Fibroblast of lung (primary cell): Measurements from ENCODE around the gene SH3TC2. TPM values are rescaled to one million over a fixed set of nuclear protein-coding genes. Genes with fewer than 3 reads are reported as not detected.

Experiments used
- DNase-seq, 2 donors: peaks; one replicate each; pipeline versions ENCODE4 v3.0.0 to v3.0.0-alpha.2; 2010; ENCODE audit warnings: low read depth in 2 of 2
- H2AFZ ChIP-seq: 2 replicates; pipeline ENCODE4 v1.5.1; 2012; ENCODE audit warnings: low read length, control low read depth, inconsistent platforms
- H3K27ac ChIP-seq: 2 replicates; pipeline ENCODE4 v1.5.1; 2011; ENCODE audit warnings: low read length, control low read depth; ENCODE audit not compliant: insufficient read depth
- H3K27me3 ChIP-seq: 2 replicates; pipeline ENCODE4 v1.5.1; 2011; ENCODE audit warnings: mild to moderate bottlenecking, low read length; ENCODE audit not compliant: control insufficient read depth, insufficient read depth
- H3K36me3 ChIP-seq: 2 replicates; pipeline ENCODE4 v1.5.1; 2011; ENCODE audit warnings: low read length; ENCODE audit not compliant: control insufficient read depth, insufficient read depth
- H3K4me1 ChIP-seq: 2 replicates; pipeline ENCODE4 v1.5.1; 2011; ENCODE audit warnings: low read length; ENCODE audit not compliant: control insufficient read depth, insufficient read depth; ENCODE audit errors: extremely low read depth
- H3K4me2 ChIP-seq: 2 replicates; pipeline ENCODE4 v1.5.1; 2011; ENCODE audit warnings: low read length, control low read depth; ENCODE audit not compliant: insufficient read depth; ENCODE audit errors: extremely low read depth
- H3K4me3 ChIP-seq, 4 experiments: fragments of 200-600 bp in 1 of 4; sonication (generic) in 1 of 4; replicated peaks in 1 of 4; 2 replicates each; pipeline ENCODE4 v1.5.1; 2011 to 2016; ENCODE audit warnings: low read length in 4 of 4, low read depth in 3 of 4, mild to moderate bottlenecking in 3 of 4, control low read depth in 2 of 4, inconsistent platforms in 1 of 4, mixed read lengths in 1 of 4; ENCODE audit not compliant: insufficient read depth in 1 of 4; ENCODE audit errors: control extremely low read depth in 1 of 4
- H3K79me2 ChIP-seq: 2 replicates; pipeline ENCODE4 v1.5.1; 2012; ENCODE audit warnings: mild to moderate bottlenecking, low read length, inconsistent platforms; ENCODE audit not compliant: control insufficient read depth, insufficient read depth
- H3K9ac ChIP-seq: 2 replicates; pipeline ENCODE4 v1.5.1; 2011; ENCODE audit warnings: mild to moderate bottlenecking, low read length, control low read depth; ENCODE audit not compliant: insufficient read depth
- H3K9me3 ChIP-seq: 2 replicates; pipeline ENCODE4 v1.5.1; 2012; ENCODE audit warnings: low read depth, low read length; ENCODE audit not compliant: control insufficient read depth, insufficient read depth
- H4K20me1 ChIP-seq: 2 replicates; pipeline ENCODE4 v1.5.1; 2011; ENCODE audit warnings: low read length; ENCODE audit not compliant: control insufficient read depth, insufficient read depth; ENCODE audit errors: extremely low read depth
- EZH2 ChIP-seq: IDR thresholded peaks from 2 replicates; pipeline ENCODE4 v1.5.1; 2012; ENCODE audit warnings: low read length, control low read depth, mild to moderate bottlenecking; ENCODE audit errors: missing control alignments
- polyA plus RNA-seq, 2 donors: library from polyadenylated mRNA; depleted of rRNA in 1 of 2; stranded (reverse) in 1 of 2; unstranded in 1 of 2; fragments of >200 nt; gene quantifications; 2 replicates each; pipeline ENCODE4 v1.2.1, GENCODE V29; 2011 to 2012; ENCODE audit warnings: missing spikeins in 1 of 2
- total RNA-seq: library from RNA; depleted of rRNA; stranded (reverse); fragments of >200 nt; gene quantifications from 2 replicates; pipeline ENCODE4 v1.2.1, GENCODE V29; 2014
- TF ChIP-seq, protein P1 (sequence below), 2 donors: IDR thresholded peaks in 1 of 2; conservative IDR thresholded peaks in 1 of 2; 1 replicate in 1 of 2; 2 replicates in 1 of 2; pipeline ENCODE4 v1.5.1; 2011 to 2012; ENCODE audit warnings: low read length in 2 of 2, control low read depth in 1 of 2, inconsistent platforms in 1 of 2, low read depth in 1 of 2, mild to moderate bottlenecking in 1 of 2

Gene SH3TC2
- total and polyA plus RNA-seq, 2 donors (not counting 1 experiment from before 2014, with no cell fraction given) = 0.83 to 3.2 TPM

- Histone ChIP-seq H3K9ac (no peak overlapping the region), H3K36me3 (no peaks in the 10 kb centered on the region), H2AFZ (no peak overlapping the region), H3K27me3 (no peaks in the 10 kb centered on the region), H4K20me1 (no peaks in the 10 kb centered on the region), H3K79me2 (no peaks in the 10 kb centered on the region), H3K4me3 (no peak overlapping the region), H3K4me1 (peaks cover 2% of the 10 kb centered on the region), H3K4me2 (no peak overlapping the region), H3K9me3 (no peaks in the 10 kb centered on the region), H3K27ac (no peak overlapping the region)
- DNase-seq = no peak
- TF ChIP-seq, protein P1, sequence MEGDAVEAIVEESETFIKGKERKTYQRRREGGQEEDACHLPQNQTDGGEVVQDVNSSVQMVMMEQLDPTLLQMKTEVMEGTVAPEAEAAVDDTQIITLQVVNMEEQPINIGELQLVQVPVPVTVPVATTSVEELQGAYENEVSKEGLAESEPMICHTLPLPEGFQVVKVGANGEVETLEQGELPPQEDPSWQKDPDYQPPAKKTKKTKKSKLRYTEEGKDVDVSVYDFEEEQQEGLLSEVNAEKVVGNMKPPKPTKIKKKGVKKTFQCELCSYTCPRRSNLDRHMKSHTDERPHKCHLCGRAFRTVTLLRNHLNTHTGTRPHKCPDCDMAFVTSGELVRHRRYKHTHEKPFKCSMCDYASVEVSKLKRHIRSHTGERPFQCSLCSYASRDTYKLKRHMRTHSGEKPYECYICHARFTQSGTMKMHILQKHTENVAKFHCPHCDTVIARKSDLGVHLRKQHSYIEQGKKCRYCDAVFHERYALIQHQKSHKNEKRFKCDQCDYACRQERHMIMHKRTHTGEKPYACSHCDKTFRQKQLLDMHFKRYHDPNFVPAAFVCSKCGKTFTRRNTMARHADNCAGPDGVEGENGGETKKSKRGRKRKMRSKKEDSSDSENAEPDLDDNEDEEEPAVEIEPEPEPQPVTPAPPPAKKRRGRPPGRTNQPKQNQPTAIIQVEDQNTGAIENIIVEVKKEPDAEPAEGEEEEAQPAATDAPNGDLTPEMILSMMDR (conservative IDR thresholded peaks at IDR 0.05 in 1 of 2, IDR thresholded peaks at IDR 0.05 in 1 of 2; ENCODE audit: low read depth in 1 of 2, low read length in 2 of 2) = no peak
- TF ChIP-seq EZH2 = no peak
Observed at GRCh38 chr5:149049371-149049781, 13.5 kb downstream of the SH3TC2 start.

DNA sequence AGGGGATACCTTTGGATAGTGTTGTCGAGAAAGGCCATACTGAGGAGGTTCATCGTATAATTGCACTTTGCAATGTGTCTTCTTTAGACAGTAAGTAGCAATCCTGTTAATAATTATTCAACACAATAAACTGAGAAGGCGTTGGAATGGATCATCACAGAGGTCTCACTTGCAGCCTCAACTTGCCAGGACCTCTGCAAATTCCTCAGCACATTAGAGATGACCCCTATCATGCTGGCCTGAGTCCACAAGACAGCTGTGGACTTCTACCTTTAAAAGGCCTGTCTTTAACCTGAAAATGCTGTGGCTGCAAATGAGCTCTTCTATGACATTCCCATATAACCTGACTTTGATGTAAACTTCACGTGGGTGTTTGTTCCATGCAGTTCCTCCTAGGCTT lies 14.1 kb downstream of the SH3TC2 start:
- no peaks in the 10 kb centered on the region for H3K27me3 ChIP-seq
- H3K9ac ChIP-seq = no peak overlapping the region
- peaks cover 2% of the 10 kb centered on the region for H3K4me1 ChIP-seq
- no peaks in the 10 kb centered on the region for H4K20me1 ChIP-seq
- DNase-seq = no peak
- H3K36me3 ChIP-seq = no peaks in the 10 kb centered on the region
- no peak for TF ChIP-seq EZH2
- TF ChIP-seq, protein P1 (conservative IDR thresholded peaks at IDR 0.05 in 1 of 2, IDR thresholded peaks at IDR 0.05 in 1 of 2; ENCODE audit: low read depth in 1 of 2, low read length in 2 of 2) = no peak
- H3K4me2 ChIP-seq = no peak overlapping the region
- no peak overlapping the region for H3K27ac ChIP-seq
- no peaks in the 10 kb centered on the region for H3K79me2 ChIP-seq
- H2AFZ ChIP-seq = no peak overlapping the region
- H3K4me3 ChIP-seq = no peak overlapping the region
- H3K9me3 ChIP-seq = no peaks in the 10 kb centered on the region

DNA sequence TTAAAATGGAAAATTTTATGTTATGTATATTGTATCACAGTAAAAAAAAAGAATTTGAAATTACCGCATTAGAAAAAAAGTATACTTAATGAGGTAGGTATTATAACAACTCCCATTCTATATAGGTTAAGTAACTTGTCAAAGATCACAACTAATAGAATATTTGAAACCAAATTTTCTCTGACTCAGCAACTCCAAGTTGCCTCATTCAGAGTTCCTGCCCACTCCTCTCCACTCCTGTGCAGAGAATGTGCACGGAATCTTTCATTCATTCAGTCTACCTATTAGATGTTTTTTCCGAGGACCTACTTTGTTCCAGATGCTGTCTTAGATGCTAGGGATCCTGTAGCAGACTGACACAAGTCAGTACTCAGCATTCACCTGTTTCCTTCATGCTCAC lies 15.4 kb downstream of the SH3TC2 start:
- Histone ChIP-seq H2AFZ (no peak overlapping the region), H3K4me1 (no peaks in the 10 kb centered on the region), H3K79me2 (no peaks in the 10 kb centered on the region), H3K4me3 (no peak overlapping the region), H3K9me3 (no peaks in the 10 kb centered on the region), H3K27me3 (no peaks in the 10 kb centered on the region), H3K9ac (no peak overlapping the region), H3K36me3 (no peaks in the 10 kb centered on the region), H3K27ac (no peak overlapping the region), H4K20me1 (no peaks in the 10 kb centered on the region), H3K4me2 (no peak overlapping the region)
- TF ChIP-seq EZH2 = no peak
- TF ChIP-seq, protein P1 (conservative IDR thresholded peaks at IDR 0.05 in 1 of 2, IDR thresholded peaks at IDR 0.05 in 1 of 2; ENCODE audit: low read depth in 1 of 2, low read length in 2 of 2) = no peak
- DNase-seq = no peak
